Tibial nerve (tissue), 4 donors: Measurements from ENCODE around the gene SNCA. TPM values are rescaled to one million over a fixed set of nuclear protein-coding genes. Genes with fewer than 3 reads are reported as not detected.

Experiments used
- DNase-seq, 2 donors: peaks; one replicate each; pipeline ENCODE4 v3.0.0-alpha.2; 2019; ENCODE audit warnings: low spot score in 2 of 2
- H3K27ac ChIP-seq, 4 donors: fragments of 200-600 bp; sonication (generic) in 3 of 4; one replicate each; pipeline ENCODE4 v1.5.1; 2017 to 2019; ENCODE audit warnings: mild to moderate bottlenecking in 1 of 4
- H3K27me3 ChIP-seq, 2 donors: fragments of 200-600 bp; sonication (generic) in 1 of 2; one replicate each; pipeline versions ENCODE4 v1.5.1 to v1.6.0; 2017 to 2019
- H3K36me3 ChIP-seq, 3 donors: fragments of 200-600 bp; sonication (generic); one replicate each; pipeline ENCODE4 v1.5.1; 2018 to 2019
- H3K4me1 ChIP-seq, 4 donors: fragments of 200-600 bp; sonication (generic) in 3 of 4; one replicate each; pipeline ENCODE4 v1.5.1; 2017 to 2019
- H3K4me3 ChIP-seq, 4 donors: fragments of 200-600 bp; sonication (generic) in 3 of 4; one replicate each; pipeline ENCODE4 v1.5.1; 2017 to 2019; ENCODE audit warnings: mild to moderate bottlenecking in 1 of 4, moderate library complexity in 1 of 4
- H3K9me3 ChIP-seq, 4 donors: fragments of 200-600 bp; sonication (generic) in 3 of 4; one replicate each; pipeline ENCODE4 v1.5.1; 2017 to 2019
- EP300 ChIP-seq, 2 donors: sonication (generic); formaldehyde crosslinking; IDR thresholded peaks; one replicate each; pipeline ENCODE4 v1.6.1; 2017; ENCODE audit warnings: antibody characterized with exemption in 2 of 2, mild to moderate bottlenecking in 1 of 2
- POLR2A ChIP-seq, 2 donors: fragments of 450-650 bp; IDR thresholded peaks; one replicate each; pipeline ENCODE4 v1.6.1; 2017; ENCODE audit warnings: antibody characterized with exemption in 2 of 2, mild to moderate bottlenecking in 2 of 2, moderate library complexity in 2 of 2
- WGBS, 2 donors: methylation state at CpG; one replicate each; pipeline ENCODE4 v1.1.5; 2018; 5-methylcytosine and 5-hydroxymethylcytosine counted together
- total RNA-seq, 4 donors: library from RNA; depleted of rRNA; stranded (reverse); fragments of >200 nt; gene quantifications; one replicate each; pipeline ENCODE4 v1.1.0, GENCODE V29; 2016
- TF ChIP-seq, protein P1 (sequence below), 5 experiments: fragments of 200-600 bp in 3 of 5; fragments of 450-650 bp in 2 of 5; sonication (generic) in 3 of 5; IDR thresholded peaks; one replicate each; pipeline ENCODE4 v1.5.1; 2016 to 2019; ENCODE audit warnings: antibody characterized with exemption in 5 of 5, mild to moderate bottlenecking in 3 of 5, moderate library complexity in 2 of 5

SNCA gene
- total RNA-seq, 4 donors from 2014 or later = 46.5 to 150 (median 79.0) TPM

DNA sequence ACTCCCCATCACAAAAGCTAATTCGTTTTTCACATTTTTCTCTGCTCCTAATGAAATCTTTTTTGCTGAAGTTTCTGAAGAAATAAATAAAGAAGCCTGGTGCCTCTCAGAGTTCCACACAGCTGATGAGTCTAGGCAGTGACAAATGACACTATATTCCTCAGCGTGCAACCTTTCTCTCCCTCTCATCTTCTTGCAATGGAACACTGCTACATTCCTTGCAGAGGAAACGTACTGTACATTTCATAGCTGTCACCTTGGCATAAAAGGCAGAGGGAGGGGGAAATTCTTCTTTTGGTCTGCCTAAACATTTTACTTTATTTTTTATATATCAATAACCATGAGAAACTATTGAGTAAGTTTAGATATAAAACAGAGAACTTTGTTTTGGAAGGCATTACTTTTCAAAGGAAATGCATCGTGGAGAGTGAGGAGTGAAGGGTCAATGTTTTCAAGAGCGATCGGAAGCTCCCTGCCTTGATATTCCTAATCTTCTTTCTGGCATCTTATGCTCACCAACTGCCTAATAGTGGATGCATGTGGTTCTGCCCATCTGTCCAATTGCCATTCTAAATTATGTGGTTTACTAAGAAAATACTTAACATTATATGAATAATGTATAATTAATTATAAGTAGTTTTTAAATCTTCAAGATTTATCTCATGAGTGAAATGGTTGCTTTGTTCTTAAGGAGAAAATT is 29.4 kb downstream of the SNCA start:
- DNase-seq = no peak
- Histone ChIP-seq H3K36me3 (peaks cover 0 to 5% (median 0%) of the 10 kb centered on the region in 3 donors), H3K27ac (no peak overlapping the region), H3K4me1 (peaks cover 0 to 4% (median 0%) of the 10 kb centered on the region in 4 donors), H3K4me3 (no peak overlapping the region), H3K27me3 (no peaks in the 10 kb centered on the region), H3K9me3 (no peaks in the 10 kb centered on the region)
- 76 to 78% methylated on average over 6 of the region's 6 CpGs for WGBS, 2 donors
- no peak for TF ChIP-seq EP300 (IDR thresholded peaks at IDR 0.05)
- TF ChIP-seq POLR2A (IDR thresholded peaks at IDR 0.05) = no peak
- TF ChIP-seq, protein P1, sequence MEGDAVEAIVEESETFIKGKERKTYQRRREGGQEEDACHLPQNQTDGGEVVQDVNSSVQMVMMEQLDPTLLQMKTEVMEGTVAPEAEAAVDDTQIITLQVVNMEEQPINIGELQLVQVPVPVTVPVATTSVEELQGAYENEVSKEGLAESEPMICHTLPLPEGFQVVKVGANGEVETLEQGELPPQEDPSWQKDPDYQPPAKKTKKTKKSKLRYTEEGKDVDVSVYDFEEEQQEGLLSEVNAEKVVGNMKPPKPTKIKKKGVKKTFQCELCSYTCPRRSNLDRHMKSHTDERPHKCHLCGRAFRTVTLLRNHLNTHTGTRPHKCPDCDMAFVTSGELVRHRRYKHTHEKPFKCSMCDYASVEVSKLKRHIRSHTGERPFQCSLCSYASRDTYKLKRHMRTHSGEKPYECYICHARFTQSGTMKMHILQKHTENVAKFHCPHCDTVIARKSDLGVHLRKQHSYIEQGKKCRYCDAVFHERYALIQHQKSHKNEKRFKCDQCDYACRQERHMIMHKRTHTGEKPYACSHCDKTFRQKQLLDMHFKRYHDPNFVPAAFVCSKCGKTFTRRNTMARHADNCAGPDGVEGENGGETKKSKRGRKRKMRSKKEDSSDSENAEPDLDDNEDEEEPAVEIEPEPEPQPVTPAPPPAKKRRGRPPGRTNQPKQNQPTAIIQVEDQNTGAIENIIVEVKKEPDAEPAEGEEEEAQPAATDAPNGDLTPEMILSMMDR (IDR thresholded peaks at IDR 0.05) = no peak

DNA sequence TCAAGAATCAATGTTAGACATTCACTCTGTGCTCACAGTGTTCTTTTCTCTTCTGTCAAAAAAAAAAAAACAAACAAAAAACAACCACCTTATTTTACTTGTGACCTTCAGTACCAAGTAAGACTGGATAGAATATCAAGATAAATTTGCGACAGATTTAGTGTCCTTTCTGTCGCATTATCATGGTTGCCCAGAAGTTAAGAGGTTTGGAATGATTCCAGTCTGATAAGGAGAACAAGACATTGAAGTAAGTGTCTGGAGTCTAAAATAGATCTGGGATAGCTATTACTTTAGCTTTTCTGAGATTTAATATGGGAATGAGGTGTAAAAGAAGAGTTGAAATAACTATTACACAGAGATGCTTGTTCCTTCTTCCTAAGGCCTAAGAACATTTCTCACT is 31.7 kb downstream of the SNCA start:
- no peak for DNase-seq
- no peaks in the 10 kb centered on the region for H3K27me3 ChIP-seq
- no peak overlapping the region for H3K4me3 ChIP-seq
- peaks cover 0 to 3% (median 0%) of the 10 kb centered on the region in 3 donors for H3K36me3 ChIP-seq
- H3K9me3 ChIP-seq = no peaks in the 10 kb centered on the region
- TF ChIP-seq EP300 (IDR thresholded peaks at IDR 0.05) (no peak), POLR2A (IDR thresholded peaks at IDR 0.05) (no peak)
- TF ChIP-seq, protein P1 (IDR thresholded peaks at IDR 0.05) = no peak
- peak overlapping the region in 1 of 4 donors; percentile 8 for H3K27ac ChIP-seq
- peaks cover 0 to 11% (median 1%) of the 10 kb centered on the region in 4 donors for H3K4me1 ChIP-seq
- 71 to 90% methylated on average over 2 of the region's 2 CpGs for WGBS, 2 donors

DNA sequence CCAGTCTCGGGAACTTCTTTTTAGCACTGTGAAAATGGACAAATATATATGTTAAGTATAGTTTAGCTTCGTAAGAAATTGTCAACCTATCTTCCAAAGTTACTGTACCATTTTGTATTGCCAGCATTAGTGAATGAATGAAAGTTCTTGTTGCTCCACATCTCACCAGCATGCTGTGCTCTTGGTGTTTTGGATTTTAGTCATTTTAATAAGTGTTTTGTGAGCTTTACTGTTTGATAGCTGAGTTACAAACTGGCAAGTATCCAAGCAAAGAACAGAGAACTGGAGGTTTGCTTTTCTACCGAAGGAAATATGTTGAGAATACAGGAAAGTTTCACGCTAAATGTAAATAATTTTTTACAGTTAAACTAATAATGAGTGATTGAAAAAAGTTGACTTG is 33.0 kb downstream of the SNCA start:
- no peaks in the 10 kb centered on the region for H3K36me3 ChIP-seq
- H3K9me3 ChIP-seq = no peaks in the 10 kb centered on the region
- H3K27me3 ChIP-seq = no peaks in the 10 kb centered on the region
- peaks cover 0 to 11% (median 2%) of the 10 kb centered on the region in 4 donors for H3K4me1 ChIP-seq
- 58 to 59% methylated on average over 4 of the region's 4 CpGs for WGBS, 2 donors
- no peak for DNase-seq
- TF ChIP-seq, protein P1 (IDR thresholded peaks at IDR 0.05) = no peak
- TF ChIP-seq POLR2A (IDR thresholded peaks at IDR 0.05) = no peak
- TF ChIP-seq EP300 (IDR thresholded peaks at IDR 0.05) = no peak
- no peak overlapping the region for H3K4me3 ChIP-seq
- no peak overlapping the region for H3K27ac ChIP-seq

DNA sequence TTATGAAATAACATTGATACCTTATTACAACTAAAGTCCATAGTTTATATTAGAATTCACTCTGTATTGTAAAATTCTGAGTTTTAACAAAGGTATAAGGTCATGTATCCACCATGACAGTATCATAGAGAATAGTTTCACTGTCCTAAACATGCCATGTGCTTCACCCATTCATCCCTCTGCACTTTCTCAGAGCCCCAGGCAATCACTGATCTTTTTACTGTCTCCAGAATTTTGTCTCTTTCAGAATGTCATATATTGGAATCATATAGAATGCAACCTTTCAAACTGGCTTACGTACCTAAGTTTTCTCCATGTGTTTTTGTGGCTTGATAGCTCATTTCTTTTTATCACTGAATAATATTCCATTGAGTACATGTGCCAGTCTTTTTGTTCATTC is 33.9 kb downstream of the SNCA start:
- H3K27me3 ChIP-seq = no peaks in the 10 kb centered on the region
- WGBS, 2 donors = 98 to 100% methylated on average over 1 of the region's 1 CpG
- peaks cover 0 to 11% (median 2%) of the 10 kb centered on the region in 4 donors for H3K4me1 ChIP-seq
- H3K27ac ChIP-seq = no peak overlapping the region
- no peaks in the 10 kb centered on the region for H3K9me3 ChIP-seq
- no peak for TF ChIP-seq EP300 (IDR thresholded peaks at IDR 0.05)
- TF ChIP-seq, protein P1 (IDR thresholded peaks at IDR 0.05) = no peak
- TF ChIP-seq POLR2A (IDR thresholded peaks at IDR 0.05) = no peak
- DNase-seq = no peak
- H3K36me3 ChIP-seq = no peaks in the 10 kb centered on the region
- H3K4me3 ChIP-seq = no peak overlapping the region

DNA sequence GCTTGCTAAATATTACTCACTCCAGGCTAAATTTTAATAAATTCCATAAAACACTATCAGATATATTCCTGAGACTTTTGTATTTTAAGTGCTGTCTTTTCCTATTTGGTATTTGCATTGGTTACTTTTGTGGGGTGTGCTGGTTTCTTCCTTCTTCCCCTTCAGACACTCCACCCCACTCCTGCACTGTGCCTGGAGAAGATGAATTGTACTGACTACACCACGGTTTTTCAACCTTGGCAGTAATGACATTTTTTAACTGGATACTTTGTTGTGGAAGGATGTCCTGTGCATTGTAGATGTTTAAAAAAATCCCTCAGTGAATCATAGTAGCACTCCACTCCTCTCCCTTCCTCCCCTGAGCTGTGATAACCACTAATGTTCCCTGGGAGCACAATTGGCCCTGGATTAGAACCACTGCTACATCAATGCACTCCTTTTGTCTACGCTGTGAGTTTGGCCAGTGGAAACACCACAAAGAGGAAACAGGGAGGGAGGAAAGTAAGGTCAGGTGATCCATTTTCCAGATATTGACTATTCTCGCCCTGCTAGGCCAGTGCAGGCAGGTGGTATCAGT is 36.3 kb downstream of the SNCA start:
- peak overlapping the region in 2 of 4 donors; percentile 20 to 35 for H3K27ac ChIP-seq
- peaks cover 0 to 8% (median 2%) of the 10 kb centered on the region in 4 donors for H3K4me1 ChIP-seq
- TF ChIP-seq, protein P1 (IDR thresholded peaks at IDR 0.05) = no peak
- TF ChIP-seq POLR2A (IDR thresholded peaks at IDR 0.05) = no peak
- no peak for TF ChIP-seq EP300 (IDR thresholded peaks at IDR 0.05)
- 66 to 77% methylated on average over 3 of the region's 3 CpGs for WGBS, 2 donors
- H3K4me3 ChIP-seq = no peak overlapping the region
- H3K9me3 ChIP-seq = no peaks in the 10 kb centered on the region
- no peaks in the 10 kb centered on the region for H3K27me3 ChIP-seq
- no peaks in the 10 kb centered on the region for H3K36me3 ChIP-seq
- no peak for DNase-seq
